ENCODE data around the gene PIWIL4.

PIWIL4 gene

DNA sequence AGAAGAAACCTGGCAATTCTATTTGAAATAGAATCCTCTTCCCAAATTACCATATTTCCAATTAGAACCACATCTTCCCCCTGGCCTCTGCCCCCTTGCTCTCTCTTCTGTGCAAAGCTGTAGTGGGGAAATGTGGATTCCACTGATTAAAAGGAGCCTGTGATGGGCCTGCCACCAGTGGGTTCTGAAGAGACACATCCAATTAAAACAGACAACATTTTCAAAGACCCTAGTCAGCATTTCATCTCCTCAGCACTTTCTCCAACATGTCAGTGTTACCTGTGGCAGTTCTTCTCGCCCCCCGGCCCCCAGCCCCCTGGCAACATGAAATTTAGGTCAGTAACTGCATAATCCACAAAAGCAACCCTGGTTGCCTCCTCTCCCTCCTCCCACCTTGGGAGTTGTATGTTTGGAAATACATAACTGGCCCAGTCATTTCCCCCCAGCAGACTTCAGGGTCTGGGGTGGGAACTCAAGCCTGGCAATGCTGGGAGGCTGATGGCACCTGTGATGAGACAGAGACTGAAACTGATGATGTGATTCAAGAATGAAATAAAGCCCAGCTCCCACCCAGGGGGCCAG is 101.1 kb downstream of the PIWIL4 start:
- Histone ChIP-seq H3K4me1 (ENCODE audit: control insufficient read depth in 2 of 2, insufficient read depth in 2 of 2, low read length in 2 of 2) (no peaks in the 10 kb centered on the region), H3K27me3 (ENCODE audit: control insufficient read depth in 2 of 2, insufficient read depth in 2 of 2, low read length in 2 of 2) (peaks cover 5 to 13% of the 10 kb centered on the region in 2 donors), H3K9ac (ENCODE audit: low read depth in 1 of 2, low read length in 2 of 2) (no peak overlapping the region), H3K36me3 (ENCODE audit: control insufficient read depth in 2 of 2, insufficient read depth in 2 of 2, low read length in 2 of 2) (no peaks in the 10 kb centered on the region), H3K9me3 (ENCODE audit: control insufficient read depth in 2 of 2, low read length in 2 of 2) (no peaks in the 10 kb centered on the region), H3K4me3 (ENCODE audit: low read length in 2 of 2) (no peak overlapping the region), H3K27ac (ENCODE audit: low read depth in 2 of 2, low read length in 2 of 2) (no peak overlapping the region)

DNA sequence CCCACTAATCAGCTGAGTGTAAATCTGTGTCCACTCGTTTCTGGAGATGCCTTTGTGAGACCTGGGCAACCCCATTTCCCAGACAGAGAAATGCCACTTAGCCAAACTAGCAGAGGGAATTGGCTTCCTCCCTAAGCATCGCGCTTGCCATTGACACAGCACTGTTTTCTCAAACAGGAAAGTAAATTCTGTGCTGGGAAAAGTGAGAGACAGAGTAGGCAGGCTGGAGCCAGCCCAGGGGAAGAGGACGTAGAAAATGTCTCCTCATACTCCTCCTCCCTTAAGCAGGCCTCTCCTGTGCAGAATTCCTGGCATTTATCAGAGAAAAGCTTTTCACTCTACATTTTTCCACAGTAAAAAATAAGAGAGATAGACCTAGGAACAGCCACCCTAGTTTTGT is 101.9 kb downstream of the PIWIL4 start:
- Histone ChIP-seq H3K27me3 (ENCODE audit: control insufficient read depth in 2 of 2, insufficient read depth in 2 of 2, low read length in 2 of 2) (peaks cover 5 to 13% of the 10 kb centered on the region in 2 donors), H3K4me3 (ENCODE audit: low read length in 2 of 2) (no peak overlapping the region), H3K4me1 (ENCODE audit: control insufficient read depth in 2 of 2, insufficient read depth in 2 of 2, low read length in 2 of 2) (no peaks in the 10 kb centered on the region), H3K27ac (ENCODE audit: low read depth in 2 of 2, low read length in 2 of 2) (no peak overlapping the region), H3K9me3 (ENCODE audit: control insufficient read depth in 2 of 2, low read length in 2 of 2) (no peaks in the 10 kb centered on the region), H3K9ac (ENCODE audit: low read depth in 1 of 2, low read length in 2 of 2) (no peak overlapping the region), H3K36me3 (ENCODE audit: control insufficient read depth in 2 of 2, insufficient read depth in 2 of 2, low read length in 2 of 2) (no peaks in the 10 kb centered on the region)
